SK-N-SH (cell line): ENCODE data around the gene NAPEPLD. TPM values are rescaled to one million over a fixed set of nuclear protein-coding genes. Genes with fewer than 3 reads are reported as not detected.

Experiments used
- CTCF ChIA-PET: fragments of 300-600, 350-600 bp; formaldehyde crosslinking; extraction: SDS; loops from one replicate; lab custom pipeline; 2021; lab: Yijun Ruan, JAX
- POLR2A ChIA-PET: fragments of 350-600 bp; sonication (Branson Sonifier 250); formaldehyde crosslinking; extraction: SDS; loops from one replicate; lab custom pipeline; 2020; ENCODE audit warnings: antibody characterized with exemption, inconsistent platforms; lab: Yijun Ruan, JAX
- DNase-seq: peaks from one replicate; pipeline ENCODE4 v3.0.0; 2012
- H2AFZ ChIP-seq: fragments of 200-600 bp; sonication (generic); 2 replicates; pipeline ENCODE4 v1.8.1; 2016; ENCODE audit warnings: antibody characterized with exemption, mild to moderate bottlenecking, low read depth
- H3F3A ChIP-seq: fragments of 200-600 bp; sonication (generic); replicated peaks from 2 replicates; pipeline ENCODE3; 2016; ENCODE audit warnings: antibody characterized with exemption, mild to moderate bottlenecking; ENCODE audit not compliant: insufficient read depth
- H3K27ac ChIP-seq, 2 experiments: fragments of 200-500 bp in 1 of 2; fragments of 200-600 bp in 1 of 2; sonication (Bioruptor generic) in 1 of 2; sonication (generic), shearing (Covaris generic) in 1 of 2; 2 replicates each; pipeline versions ENCODE4 v1.5.1 to v1.6.1; 2014 to 2016; ENCODE audit warnings: low read depth in 2 of 2, inconsistent platforms in 1 of 2, low read length in 1 of 2, mild to moderate bottlenecking in 1 of 2, mixed read lengths in 1 of 2
- H3K27me3 ChIP-seq: fragments of 200-600 bp; sonication (generic), shearing (Covaris generic); 2 replicates; pipeline ENCODE4 v1.6.1; 2016; ENCODE audit warnings: mixed run types; ENCODE audit not compliant: insufficient read depth
- H3K36me3 ChIP-seq, 2 experiments: fragments of 200-500 bp in 1 of 2; fragments of 200-600 bp in 1 of 2; sonication (Bioruptor generic) in 1 of 2; sonication (generic) in 1 of 2; replicated peaks in 1 of 2; 2 replicates each; pipeline versions ENCODE3 to v1.5.1; 2014 to 2016; ENCODE audit warnings: low read length in 1 of 2, mild to moderate bottlenecking in 1 of 2; ENCODE audit not compliant: insufficient read depth in 2 of 2, control insufficient read depth in 1 of 2
- H3K4me1 ChIP-seq, 2 experiments: fragments of 200-500 bp in 1 of 2; fragments of 200-600 bp in 1 of 2; sonication (Bioruptor generic) in 1 of 2; sonication (generic), shearing (Covaris generic) in 1 of 2; 2 replicates each; pipeline versions ENCODE4 v1.5.1 to v1.6.1; 2014 to 2016; ENCODE audit warnings: low read depth in 1 of 2, low read length in 1 of 2, mixed run types in 1 of 2; ENCODE audit not compliant: insufficient read depth in 2 of 2, control insufficient read depth in 1 of 2
- H3K4me2 ChIP-seq: fragments of 200-600 bp; sonication (generic), shearing (Covaris generic); 2 replicates; pipeline ENCODE4 v1.6.1; 2017; ENCODE audit warnings: mixed run types
- H3K4me3 ChIP-seq, 2 experiments: fragments of 200-500 bp in 1 of 2; fragments of 200-600 bp in 1 of 2; sonication (Bioruptor generic) in 1 of 2; sonication (generic), shearing (Covaris generic) in 1 of 2; 2 replicates each; pipeline versions ENCODE4 v1.5.1 to v1.8.1; 2014 to 2016; ENCODE audit warnings: low read depth in 2 of 2, inconsistent platforms in 1 of 2, low read length in 1 of 2, mild to moderate bottlenecking in 1 of 2, mixed read lengths in 1 of 2, moderate library complexity in 1 of 2
- H3K79me2 ChIP-seq: fragments of 200-600 bp; sonication (generic); 2 replicates; pipeline ENCODE4 v1.8.1; 2017; ENCODE audit warnings: mild to moderate bottlenecking; ENCODE audit not compliant: insufficient read depth
- H3K9ac ChIP-seq: fragments of 200-600 bp; sonication (generic); 2 replicates; pipeline ENCODE4 v1.6.1; 2017; ENCODE audit warnings: mixed run types
- H3K9me2 ChIP-seq: fragments of 200-600 bp; sonication (generic); 2 replicates; pipeline ENCODE4 v1.6.1; 2017; ENCODE audit warnings: mixed run types
- H3K9me3 ChIP-seq: fragments of 200-600 bp; sonication (generic); 2 replicates; pipeline ENCODE4 v1.6.1; 2017; ENCODE audit warnings: mixed run types, mild to moderate bottlenecking, moderate library complexity
- H4K20me1 ChIP-seq: fragments of 200-600 bp; sonication (generic); 2 replicates; pipeline ENCODE4 v1.6.1; 2017; ENCODE audit warnings: mild to moderate bottlenecking, mixed run types; ENCODE audit not compliant: insufficient read depth
- CHD2 ChIP-seq: fragments of 150-350 bp; IDR thresholded peaks from 2 replicates; pipeline ENCODE4 v1.6.1; 2018; ENCODE audit warnings: low read length; ENCODE audit not compliant: partially characterized antibody
- ELF1 ChIP-seq: IDR thresholded peaks from 2 replicates; pipeline ENCODE4 v1.4.0; 2012
- EZH2phosphoT487 ChIP-seq: fragments of 200-600 bp; sonication (generic); IDR thresholded peaks from 2 replicates; pipeline ENCODE4 v1.6.1; 2017; ENCODE audit warnings: low read depth, mixed run types, mild to moderate bottlenecking, antibody characterized with exemption, moderate library complexity, borderline replicate concordance
- GABPA ChIP-seq: IDR thresholded peaks from 2 replicates; pipeline ENCODE4 v1.4.0; 2012; ENCODE audit warnings: low read depth, mild to moderate bottlenecking
- GATA2 ChIP-seq: sonication (generic); formaldehyde crosslinking; IDR thresholded peaks from 2 replicates; pipeline ENCODE4 v1.5.0; 2020; ENCODE audit warnings: mild to moderate bottlenecking, missing genetic modification reagents
- MEF2A ChIP-seq: IDR thresholded peaks from 2 replicates; pipeline ENCODE4 v1.4.0; 2012; ENCODE audit warnings: low read depth, borderline replicate concordance
- MXI1 ChIP-seq: IDR thresholded peaks from 2 replicates; pipeline ENCODE4 v1.6.1; 2012; ENCODE audit warnings: mild to moderate bottlenecking, low read depth, low read length, improper control_type of control experiment
- NFIC ChIP-seq: IDR thresholded peaks from 2 replicates; pipeline ENCODE4 v1.4.0; 2012; ENCODE audit warnings: borderline replicate concordance
- NRF1 ChIP-seq: IDR thresholded peaks from 2 replicates; pipeline ENCODE4 v1.6.1; 2012; ENCODE audit warnings: low read depth, mild to moderate bottlenecking, low read length
- RCOR1 ChIP-seq: fragments of 150-350 bp; IDR thresholded peaks from 2 replicates; pipeline ENCODE4 v1.6.1; 2017; ENCODE audit warnings: antibody characterized with exemption, low read length
- RFX5 ChIP-seq: IDR thresholded peaks from 2 replicates; pipeline ENCODE4 v1.6.1; 2012; ENCODE audit warnings: mild to moderate bottlenecking, improper control_type of control experiment, low read length
- SIN3A ChIP-seq: IDR thresholded peaks from 2 replicates; pipeline ENCODE4 v1.6.1; 2012; ENCODE audit warnings: low read depth, mild to moderate bottlenecking, low read length, moderate library complexity, borderline replicate concordance
- SMC3 ChIP-seq: IDR thresholded peaks from 2 replicates; pipeline ENCODE4 v1.6.1; 2012; ENCODE audit warnings: low read depth, low read length, improper control_type of control experiment
- TAF1 ChIP-seq: IDR thresholded peaks from 2 replicates; pipeline ENCODE4 v1.6.1; 2012; ENCODE audit warnings: low read depth, mild to moderate bottlenecking, low read length, moderate library complexity, borderline replicate concordance
- TEAD4 ChIP-seq: IDR thresholded peaks from 2 replicates; pipeline ENCODE4 v1.4.0; 2012; ENCODE audit warnings: mild to moderate bottlenecking, borderline replicate concordance; ENCODE audit not compliant: insufficient read depth
- YY1 ChIP-seq: IDR thresholded peaks from 2 replicates; pipeline ENCODE4 v1.4.0; 2012; ENCODE audit warnings: low read depth, mild to moderate bottlenecking
- WGBS: methylation state at CpG from one replicate; pipeline ENCODE4 v1.1.6; 2017; ENCODE audit warnings: low lambda C conversion rate; 5-methylcytosine and 5-hydroxymethylcytosine counted together
- polyA plus RNA-seq, 3 experiments: library from polyadenylated mRNA; depleted of rRNA; stranded (reverse); fragments of >200 nt; gene quantifications; 2 replicates each; pipeline ENCODE4 v1.2.3, GENCODE V29; 2012
- TF ChIP-seq, protein P1 (sequence below): fragments of 150-350 bp; IDR thresholded peaks from 2 replicates; pipeline ENCODE4 v1.6.1; 2017; ENCODE audit warnings: antibody characterized with exemption, low read length, low read depth, borderline replicate concordance
- TF ChIP-seq, protein P2 (sequence below): IDR thresholded peaks from 2 replicates; pipeline ENCODE4 v1.4.0; 2012; ENCODE audit warnings: low read depth
- TF ChIP-seq, protein P3 (sequence below): IDR thresholded peaks from 2 replicates; pipeline ENCODE4 v1.4.0; 2012; ENCODE audit warnings: low read depth, borderline replicate concordance
- TF ChIP-seq, protein P4 (sequence below): IDR thresholded peaks from 2 replicates; pipeline ENCODE4; 2012
- TF ChIP-seq, protein P5 (sequence below): IDR thresholded peaks from 2 replicates; pipeline ENCODE4 v1.6.1; 2012; ENCODE audit warnings: mild to moderate bottlenecking, low read depth, low read length, moderate library complexity

Gene NAPEPLD
- polyA plus RNA-seq, 1 of the 3 experiments (the other 2 are of a cell fraction), result 4.6 TPM

DNA sequence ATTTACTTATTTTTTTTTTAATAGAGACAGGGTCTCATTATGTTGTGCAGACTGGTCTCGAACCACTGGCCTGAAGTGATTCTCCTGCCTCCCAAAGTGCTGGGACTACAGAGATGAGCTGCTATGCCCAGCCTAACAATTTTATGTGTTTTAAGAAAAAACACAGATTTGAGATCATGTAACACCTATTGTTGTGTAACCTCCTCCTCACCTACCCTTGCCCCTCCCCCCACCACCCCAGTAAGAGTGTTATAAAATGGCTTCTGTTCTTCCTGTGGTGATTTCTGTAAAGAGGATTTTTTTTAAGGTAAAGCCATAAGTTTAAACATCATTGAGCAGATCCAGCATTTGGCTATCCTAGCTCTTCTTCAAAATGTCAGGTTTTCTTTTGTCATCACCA lies 66.4 kb downstream of the NAPEPLD start:
- H3K36me3 ChIP-seq, result peaks cover 57 to 85% of the 10 kb centered on the region in 2 experiments
- H3K9ac ChIP-seq, result no peak overlapping the region
- H3K4me3 ChIP-seq, result no peak overlapping the region
- H4K20me1 ChIP-seq, result no peaks in the 10 kb centered on the region; the same call in 1 of the 2 replicates
- H3F3A ChIP-seq, result peaks cover 7% of the 10 kb centered on the region
- WGBS, result 100% methylated on average over 1 of the region's 1 CpG
- TF ChIP-seq YY1 (no peak), NFIC (no peak), SIN3A (no peak), TEAD4 (no peak), GABPA (no peak), SMC3 (no peak), NRF1 (no peak), MEF2A (no peak), RFX5 (no peak), MXI1 (no peak)
- TF ChIP-seq, protein P1, sequence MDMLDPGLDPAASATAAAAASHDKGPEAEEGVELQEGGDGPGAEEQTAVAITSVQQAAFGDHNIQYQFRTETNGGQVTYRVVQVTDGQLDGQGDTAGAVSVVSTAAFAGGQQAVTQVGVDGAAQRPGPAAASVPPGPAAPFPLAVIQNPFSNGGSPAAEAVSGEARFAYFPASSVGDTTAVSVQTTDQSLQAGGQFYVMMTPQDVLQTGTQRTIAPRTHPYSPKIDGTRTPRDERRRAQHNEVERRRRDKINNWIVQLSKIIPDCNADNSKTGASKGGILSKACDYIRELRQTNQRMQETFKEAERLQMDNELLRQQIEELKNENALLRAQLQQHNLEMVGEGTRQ, result no peak
- TF ChIP-seq, all 33 proteins: peak for 0
- peaks cover 59% of the 10 kb centered on the region for H3K79me2 ChIP-seq
- no peaks in the 10 kb centered on the region for H3K27me3 ChIP-seq
- H3K4me2 ChIP-seq, result no peak overlapping the region
- no peak overlapping the region for H3K27ac ChIP-seq
- no peak for DNase-seq
- no peak overlapping the region for H2AFZ ChIP-seq
- ChIA-PET POLR2A (no interaction called here), CTCF (interaction anchor here (1.0 to 2.6 kb wide), 2 partner anchors 9 to 20 kb away, joined by 4 to 8 read pairs; no protein-coding TSS in a partner anchor)
- H3K9me2 ChIP-seq, result no peaks in the 10 kb centered on the region
- H3K4me1 ChIP-seq, result no peaks in the 10 kb centered on the region
- no peaks in the 10 kb centered on the region for H3K9me3 ChIP-seq

DNA sequence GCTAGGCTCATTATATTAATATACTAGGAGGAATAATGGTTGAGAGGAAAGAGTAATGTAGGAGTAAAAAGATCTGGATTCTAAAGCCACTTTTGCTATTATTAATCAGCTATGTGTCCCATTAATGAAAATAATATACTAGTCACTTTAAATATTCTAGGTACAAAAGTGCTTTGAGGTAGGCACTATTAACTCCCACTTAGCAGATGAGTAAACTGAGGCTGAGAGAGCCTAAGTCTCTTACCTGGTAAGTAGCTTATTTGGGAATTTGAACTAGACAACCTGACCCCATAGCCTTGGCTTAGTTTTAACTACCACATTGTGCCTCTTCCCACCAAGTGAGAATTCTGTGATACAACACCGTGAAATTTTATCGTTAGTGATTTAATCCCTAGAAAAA lies 68.0 kb downstream of the NAPEPLD start:
- ChIA-PET POLR2A (no interaction called here), CTCF (interaction anchor here (0.7 to 1.9 kb wide), 3 partner anchors 12 to 65 kb away, joined by 3 to 6 read pairs (median 3); no protein-coding TSS in a partner anchor)
- Histone ChIP-seq H3K27ac (no peak overlapping the region), H3K36me3 (peaks cover 41 to 77% of the 10 kb centered on the region in 2 experiments), H3K4me1 (peaks cover 0 to 7% of the 10 kb centered on the region in 2 experiments; a peak in 2 of 4 replicates), H3K9ac (no peak overlapping the region), H2AFZ (no peak overlapping the region), H3K9me2 (no peaks in the 10 kb centered on the region), H3F3A (peaks cover 7% of the 10 kb centered on the region), H4K20me1 (no peaks in the 10 kb centered on the region; the same call in 1 of the 2 replicates), H3K9me3 (no peaks in the 10 kb centered on the region), H3K79me2 (peaks cover 74% of the 10 kb centered on the region), H3K27me3 (no peaks in the 10 kb centered on the region), H3K4me3 (no peak overlapping the region), H3K4me2 (no peak overlapping the region)
- WGBS, result 98% methylated on average over 2 of the region's 2 CpGs
- no peak for DNase-seq
- TF ChIP-seq, protein P2, sequence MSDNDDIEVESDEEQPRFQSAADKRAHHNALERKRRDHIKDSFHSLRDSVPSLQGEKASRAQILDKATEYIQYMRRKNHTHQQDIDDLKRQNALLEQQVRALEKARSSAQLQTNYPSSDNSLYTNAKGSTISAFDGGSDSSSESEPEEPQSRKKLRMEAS, result no peak
- no peak for TF ChIP-seq CHD2
- TF ChIP-seq ELF1, result no peak
- TF ChIP-seq, protein P3, sequence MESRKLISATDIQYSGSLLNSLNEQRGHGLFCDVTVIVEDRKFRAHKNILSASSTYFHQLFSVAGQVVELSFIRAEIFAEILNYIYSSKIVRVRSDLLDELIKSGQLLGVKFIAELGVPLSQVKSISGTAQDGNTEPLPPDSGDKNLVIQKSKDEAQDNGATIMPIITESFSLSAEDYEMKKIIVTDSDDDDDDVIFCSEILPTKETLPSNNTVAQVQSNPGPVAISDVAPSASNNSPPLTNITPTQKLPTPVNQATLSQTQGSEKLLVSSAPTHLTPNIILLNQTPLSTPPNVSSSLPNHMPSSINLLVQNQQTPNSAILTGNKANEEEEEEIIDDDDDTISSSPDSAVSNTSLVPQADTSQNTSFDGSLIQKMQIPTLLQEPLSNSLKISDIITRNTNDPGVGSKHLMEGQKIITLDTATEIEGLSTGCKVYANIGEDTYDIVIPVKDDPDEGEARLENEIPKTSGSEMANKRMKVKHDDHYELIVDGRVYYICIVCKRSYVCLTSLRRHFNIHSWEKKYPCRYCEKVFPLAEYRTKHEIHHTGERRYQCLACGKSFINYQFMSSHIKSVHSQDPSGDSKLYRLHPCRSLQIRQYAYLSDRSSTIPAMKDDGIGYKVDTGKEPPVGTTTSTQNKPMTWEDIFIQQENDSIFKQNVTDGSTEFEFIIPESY, result no peak
- TF ChIP-seq, protein P4, sequence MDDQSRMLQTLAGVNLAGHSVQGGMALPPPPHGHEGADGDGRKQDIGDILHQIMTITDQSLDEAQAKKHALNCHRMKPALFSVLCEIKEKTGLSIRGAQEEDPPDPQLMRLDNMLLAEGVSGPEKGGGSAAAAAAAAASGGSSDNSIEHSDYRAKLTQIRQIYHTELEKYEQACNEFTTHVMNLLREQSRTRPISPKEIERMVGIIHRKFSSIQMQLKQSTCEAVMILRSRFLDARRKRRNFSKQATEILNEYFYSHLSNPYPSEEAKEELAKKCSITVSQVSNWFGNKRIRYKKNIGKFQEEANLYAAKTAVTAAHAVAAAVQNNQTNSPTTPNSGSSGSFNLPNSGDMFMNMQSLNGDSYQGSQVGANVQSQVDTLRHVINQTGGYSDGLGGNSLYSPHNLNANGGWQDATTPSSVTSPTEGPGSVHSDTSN, result no peak
- no peak for TF ChIP-seq EZH2phosphoT487
- TF ChIP-seq RCOR1, result no peak
- TF ChIP-seq, protein P5, sequence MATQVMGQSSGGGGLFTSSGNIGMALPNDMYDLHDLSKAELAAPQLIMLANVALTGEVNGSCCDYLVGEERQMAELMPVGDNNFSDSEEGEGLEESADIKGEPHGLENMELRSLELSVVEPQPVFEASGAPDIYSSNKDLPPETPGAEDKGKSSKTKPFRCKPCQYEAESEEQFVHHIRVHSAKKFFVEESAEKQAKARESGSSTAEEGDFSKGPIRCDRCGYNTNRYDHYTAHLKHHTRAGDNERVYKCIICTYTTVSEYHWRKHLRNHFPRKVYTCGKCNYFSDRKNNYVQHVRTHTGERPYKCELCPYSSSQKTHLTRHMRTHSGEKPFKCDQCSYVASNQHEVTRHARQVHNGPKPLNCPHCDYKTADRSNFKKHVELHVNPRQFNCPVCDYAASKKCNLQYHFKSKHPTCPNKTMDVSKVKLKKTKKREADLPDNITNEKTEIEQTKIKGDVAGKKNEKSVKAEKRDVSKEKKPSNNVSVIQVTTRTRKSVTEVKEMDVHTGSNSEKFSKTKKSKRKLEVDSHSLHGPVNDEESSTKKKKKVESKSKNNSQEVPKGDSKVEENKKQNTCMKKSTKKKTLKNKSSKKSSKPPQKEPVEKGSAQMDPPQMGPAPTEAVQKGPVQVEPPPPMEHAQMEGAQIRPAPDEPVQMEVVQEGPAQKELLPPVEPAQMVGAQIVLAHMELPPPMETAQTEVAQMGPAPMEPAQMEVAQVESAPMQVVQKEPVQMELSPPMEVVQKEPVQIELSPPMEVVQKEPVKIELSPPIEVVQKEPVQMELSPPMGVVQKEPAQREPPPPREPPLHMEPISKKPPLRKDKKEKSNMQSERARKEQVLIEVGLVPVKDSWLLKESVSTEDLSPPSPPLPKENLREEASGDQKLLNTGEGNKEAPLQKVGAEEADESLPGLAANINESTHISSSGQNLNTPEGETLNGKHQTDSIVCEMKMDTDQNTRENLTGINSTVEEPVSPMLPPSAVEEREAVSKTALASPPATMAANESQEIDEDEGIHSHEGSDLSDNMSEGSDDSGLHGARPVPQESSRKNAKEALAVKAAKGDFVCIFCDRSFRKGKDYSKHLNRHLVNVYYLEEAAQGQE, result no peak
- TF ChIP-seq GATA2 (CRISPR knock-in tag), result no peak
- no peak for TF ChIP-seq YY1
- no peak for TF ChIP-seq SIN3A
- no peak for TF ChIP-seq TAF1
